RWPE2 (cell line): ENCODE results near the gene PDE9A.
A peak's percentile ranks its signal among the peaks of the same experiment; 100 is the strongest.

ENCODE experiments used
- ATAC-seq: fragments of 200-7000 bp; cut with Tn5 transposase; 3 replicates; pipeline ENCODE4 v1.9.1; 2021; ENCODE audit warnings: low read depth
- DNase-seq: peaks from one replicate; pipeline ENCODE4 v3.0.0-alpha.2; 2020; ENCODE audit warnings: low spot score
- H3K27ac ChIP-seq: fragments of 450-650 bp; 2 replicates; pipeline ENCODE4 v1.5.1; 2017; ENCODE audit warnings: mild to moderate bottlenecking; ENCODE audit not compliant: poor library complexity, severe bottlenecking
- H3K27me3 ChIP-seq: fragments of 250-450 bp; sonication (Bioruptor Pico); 2 replicates; pipeline ENCODE4 v1.5.1; 2021; ENCODE audit warnings: mild to moderate bottlenecking, moderate library complexity; ENCODE audit not compliant: insufficient read depth, poor library complexity, severe bottlenecking
- H3K36me3 ChIP-seq: fragments of 250-450 bp; sonication (Bioruptor Pico); 2 replicates; pipeline ENCODE4 v1.5.1; 2020; ENCODE audit warnings: low read depth, mild to moderate bottlenecking, moderate library complexity
- H3K4me1 ChIP-seq: fragments of 250-450 bp; sonication (Bioruptor Pico); 2 replicates; pipeline ENCODE4 v1.5.1; 2021; ENCODE audit warnings: mild to moderate bottlenecking, moderate library complexity; ENCODE audit not compliant: insufficient read depth, poor library complexity, severe bottlenecking
- H3K4me3 ChIP-seq: fragments of 250-450 bp; sonication (Bioruptor Pico); 2 replicates; pipeline ENCODE4 v1.5.1; 2021; ENCODE audit warnings: mild to moderate bottlenecking, moderate library complexity; ENCODE audit not compliant: severe bottlenecking
- H3K9me3 ChIP-seq: fragments of 250-450 bp; sonication (Bioruptor Pico); 2 replicates; pipeline ENCODE4 v1.5.1; 2021; ENCODE audit warnings: mild to moderate bottlenecking, moderate library complexity; ENCODE audit not compliant: severe bottlenecking
- CTCF ChIP-seq: fragments of 450-650 bp; IDR thresholded peaks from one replicate; pipeline ENCODE4 v1.5.1; 2017; ENCODE audit warnings: mild to moderate bottlenecking, moderate library complexity; ENCODE audit not compliant: poor library complexity, severe bottlenecking

PDE9A gene

GRCh38 chr21:42649122-42650032 lies 4.0 kb upstream of the PDE9A start:
- Histone ChIP-seq H3K36me3 (no peaks in the 10 kb centered on the region), H3K4me1 (peaks cover 3% of the 10 kb centered on the region), H3K9me3 (no peaks in the 10 kb centered on the region), H3K4me3 (no peak overlapping the region), H3K27me3 (peaks cover 7% of the 10 kb centered on the region), H3K27ac (no peak overlapping the region)
- ATAC-seq (no peak), DNase-seq (peak; percentile 30)
- no peak for TF ChIP-seq CTCF

- peak; percentile 42 for DNase-seq
- TF ChIP-seq CTCF: no peak
- ATAC-seq: no peak
- Histone ChIP-seq H3K36me3 (no peaks in the 10 kb centered on the region), H3K27me3 (peaks cover 13% of the 10 kb centered on the region), H3K4me1 (peaks cover 7% of the 10 kb centered on the region), H3K9me3 (no peaks in the 10 kb centered on the region), H3K27ac (no peak overlapping the region), H3K4me3 (no peak overlapping the region)
Measured at GRCh38 chr21:42650033-42650370, 3.4 kb upstream of the PDE9A start.

- H3K27ac ChIP-seq: no peak overlapping the region
- no peaks in the 10 kb centered on the region for H3K9me3 ChIP-seq
- H3K4me3 ChIP-seq: no peak overlapping the region
- peaks cover 7% of the 10 kb centered on the region for H3K4me1 ChIP-seq
- TF ChIP-seq CTCF: no peak
- H3K36me3 ChIP-seq: no peaks in the 10 kb centered on the region
- DNase-seq: peak; percentile 54
- ATAC-seq: no peak
- H3K27me3 ChIP-seq: peaks cover 15% of the 10 kb centered on the region
Measured at GRCh38 chr21:42650441-42651421, 2.7 kb upstream of the PDE9A start.

- peak; percentile 43 for DNase-seq
- TF ChIP-seq CTCF: no peak
- ATAC-seq: 0 out of 3 replicates have a peak, but pooled peaks have one; percentile 15
- H3K9me3 ChIP-seq: no peaks in the 10 kb centered on the region
- H3K36me3 ChIP-seq: no peaks in the 10 kb centered on the region
- H3K27me3 ChIP-seq: peaks cover 15% of the 10 kb centered on the region
- peaks cover 7% of the 10 kb centered on the region for H3K4me1 ChIP-seq
- H3K4me3 ChIP-seq: no peak overlapping the region
- no peak overlapping the region for H3K27ac ChIP-seq
Measured at GRCh38 chr21:42651515-42652401, 1.7 kb upstream of the PDE9A start.
